KOPT-K1 (cell line): ENCODE data around the gene CCNYL1.
"Not testable (repeated sequence)": the region's sequence is repeated elsewhere in the genome, so short reads cannot be mapped to it uniquely, and the experiment has no call there.

Experiments
- H3K27ac ChIP-seq: fragments of 200-600 bp; sonication (generic); 2 replicates; pipeline ENCODE4 v1.5.1; 2016; ENCODE audit warnings: antibody characterized with exemption, mild to moderate bottlenecking, low read depth, low read length; ENCODE audit not compliant: poor library complexity, severe bottlenecking
- H3K36me3 ChIP-seq: fragments of 200-600 bp; sonication (generic); 2 replicates; pipeline ENCODE4 v1.5.1; 2017; ENCODE audit warnings: antibody characterized with exemption, mild to moderate bottlenecking, low read length, moderate library complexity; ENCODE audit not compliant: insufficient read depth
- H3K9me3 ChIP-seq: fragments of 200-600 bp; sonication (generic); 2 replicates; pipeline ENCODE4 v1.5.1; 2017; ENCODE audit warnings: antibody characterized with exemption, low read length, mild to moderate bottlenecking; ENCODE audit not compliant: insufficient read depth, poor library complexity, severe bottlenecking

The CCNYL1 gene

GRCh38 chr2:207690845-207691461 lies 20.5 kb upstream of the CCNYL1 start:
- H3K9me3 ChIP-seq, H3K27ac ChIP-seq, H3K36me3 ChIP-seq: not testable (repeated sequence)

- no peaks in the 10 kb centered on the region for H3K9me3 ChIP-seq
These were observed 19.0 kb upstream of the CCNYL1 start for GRCh38 chr2:207692206-207693065.

GRCh38 chr2:207693641-207694249 lies 17.7 kb upstream of the CCNYL1 start:
- H3K27ac ChIP-seq: no peak overlapping the region
- H3K9me3 ChIP-seq: no peaks in the 10 kb centered on the region
- H3K36me3 ChIP-seq: no peaks in the 10 kb centered on the region

More at GRCh38 chr2:207692206-207693065, 19.0 kb upstream of the CCNYL1 start:
- Histone ChIP-seq H3K36me3 (no peaks in the 10 kb centered on the region), H3K27ac (no peak overlapping the region)

- H3K36me3 ChIP-seq: no peaks in the 10 kb centered on the region
- H3K27ac ChIP-seq: no peak overlapping the region
These were observed 16.6 kb upstream of the CCNYL1 start for GRCh38 chr2:207694811-207695281.

GRCh38 chr2:207695293-207695692 lies 16.1 kb upstream of the CCNYL1 start:
- Histone ChIP-seq H3K27ac (no peak overlapping the region), H3K9me3 (no peaks in the 10 kb centered on the region), H3K36me3 (no peaks in the 10 kb centered on the region)

More at GRCh38 chr2:207694811-207695281, 16.6 kb upstream of the CCNYL1 start:
- no peaks in the 10 kb centered on the region for H3K9me3 ChIP-seq

GRCh38 chr2:207696911-207697310 lies 14.5 kb upstream of the CCNYL1 start:
- H3K27ac ChIP-seq, H3K9me3 ChIP-seq, H3K36me3 ChIP-seq: not testable (repeated sequence)

- H3K27ac ChIP-seq: no peak overlapping the region
- no peaks in the 10 kb centered on the region for H3K9me3 ChIP-seq
- H3K36me3 ChIP-seq: no peaks in the 10 kb centered on the region
These were observed 14.0 kb upstream of the CCNYL1 start for GRCh38 chr2:207697411-207697810.

- Histone ChIP-seq H3K9me3 (no peaks in the 10 kb centered on the region), H3K27ac (no peak overlapping the region), H3K36me3 (no peaks in the 10 kb centered on the region)
These were observed 13.1 kb upstream of the CCNYL1 start for GRCh38 chr2:207698301-207698700.

GRCh38 chr2:207704078-207704477 lies 7.4 kb upstream of the CCNYL1 start:
- Histone ChIP-seq H3K36me3 (no peaks in the 10 kb centered on the region), H3K27ac (no peak overlapping the region)

GRCh38 chr2:207704671-207705070 lies 6.8 kb upstream of the CCNYL1 start:
- no peaks in the 10 kb centered on the region for H3K36me3 ChIP-seq
- no peaks in the 10 kb centered on the region for H3K9me3 ChIP-seq
- H3K27ac ChIP-seq: no peak overlapping the region

More at GRCh38 chr2:207704078-207704477, 7.4 kb upstream of the CCNYL1 start:
- no peaks in the 10 kb centered on the region for H3K9me3 ChIP-seq

GRCh38 chr2:207706936-207707860 lies 4.2 kb upstream of the CCNYL1 start:
- H3K36me3 ChIP-seq: no peaks in the 10 kb centered on the region
- H3K9me3 ChIP-seq: no peaks in the 10 kb centered on the region
- no peak overlapping the region for H3K27ac ChIP-seq

- H3K9me3 ChIP-seq: no peaks in the 10 kb centered on the region
- H3K27ac ChIP-seq: peak overlapping the region; percentile 57
- H3K36me3 ChIP-seq: no peaks in the 10 kb centered on the region
These were observed 500 bp downstream of the CCNYL1 start for GRCh38 chr2:207711750-207712530.

- no peaks in the 10 kb centered on the region for H3K9me3 ChIP-seq
- no peak overlapping the region for H3K27ac ChIP-seq
- no peaks in the 10 kb centered on the region for H3K36me3 ChIP-seq
These were observed 4.6 kb downstream of the CCNYL1 start for GRCh38 chr2:207716056-207716455.

- H3K27ac ChIP-seq: no peak overlapping the region
- H3K36me3 ChIP-seq: no peaks in the 10 kb centered on the region
- no peaks in the 10 kb centered on the region for H3K9me3 ChIP-seq
These were observed 7.1 kb downstream of the CCNYL1 start for GRCh38 chr2:207718521-207718920.
